Measurements from ENCODE around the gene TMEM229B.

TMEM229B gene

DNA sequence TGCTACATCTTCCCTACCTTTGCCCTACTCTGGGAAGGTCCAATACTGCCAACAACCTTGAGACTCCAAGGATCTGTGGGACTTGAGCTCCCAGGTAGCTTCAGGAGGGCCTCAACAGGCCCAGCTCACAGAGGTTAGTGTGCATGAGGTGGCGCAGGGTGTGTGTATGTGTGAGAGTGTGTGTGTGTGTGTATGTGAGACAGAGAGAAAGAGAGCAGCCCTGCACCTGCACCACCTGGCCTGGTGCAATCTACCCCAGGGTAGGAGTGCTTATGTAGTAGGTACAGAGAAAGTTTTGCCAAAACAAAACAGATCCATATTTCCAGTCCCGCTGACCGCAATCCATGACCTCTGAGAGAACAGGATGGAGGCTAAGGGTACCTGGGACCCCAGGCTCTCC is 24.6 kb downstream of the TMEM229B start:
- TF ChIP-seq, protein P1, sequence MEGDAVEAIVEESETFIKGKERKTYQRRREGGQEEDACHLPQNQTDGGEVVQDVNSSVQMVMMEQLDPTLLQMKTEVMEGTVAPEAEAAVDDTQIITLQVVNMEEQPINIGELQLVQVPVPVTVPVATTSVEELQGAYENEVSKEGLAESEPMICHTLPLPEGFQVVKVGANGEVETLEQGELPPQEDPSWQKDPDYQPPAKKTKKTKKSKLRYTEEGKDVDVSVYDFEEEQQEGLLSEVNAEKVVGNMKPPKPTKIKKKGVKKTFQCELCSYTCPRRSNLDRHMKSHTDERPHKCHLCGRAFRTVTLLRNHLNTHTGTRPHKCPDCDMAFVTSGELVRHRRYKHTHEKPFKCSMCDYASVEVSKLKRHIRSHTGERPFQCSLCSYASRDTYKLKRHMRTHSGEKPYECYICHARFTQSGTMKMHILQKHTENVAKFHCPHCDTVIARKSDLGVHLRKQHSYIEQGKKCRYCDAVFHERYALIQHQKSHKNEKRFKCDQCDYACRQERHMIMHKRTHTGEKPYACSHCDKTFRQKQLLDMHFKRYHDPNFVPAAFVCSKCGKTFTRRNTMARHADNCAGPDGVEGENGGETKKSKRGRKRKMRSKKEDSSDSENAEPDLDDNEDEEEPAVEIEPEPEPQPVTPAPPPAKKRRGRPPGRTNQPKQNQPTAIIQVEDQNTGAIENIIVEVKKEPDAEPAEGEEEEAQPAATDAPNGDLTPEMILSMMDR (IDR thresholded peaks at IDR 0.05; ENCODE audit: low read depth, low read length): no peak
- no peak for DNase-seq (ENCODE audit: low read depth in 2 of 2)
- no peak overlapping the region for H3K4me3 ChIP-seq (replicated peaks in 1 of 2; ENCODE audit: low read depth in 2 of 2, low read length in 2 of 2)

DNA sequence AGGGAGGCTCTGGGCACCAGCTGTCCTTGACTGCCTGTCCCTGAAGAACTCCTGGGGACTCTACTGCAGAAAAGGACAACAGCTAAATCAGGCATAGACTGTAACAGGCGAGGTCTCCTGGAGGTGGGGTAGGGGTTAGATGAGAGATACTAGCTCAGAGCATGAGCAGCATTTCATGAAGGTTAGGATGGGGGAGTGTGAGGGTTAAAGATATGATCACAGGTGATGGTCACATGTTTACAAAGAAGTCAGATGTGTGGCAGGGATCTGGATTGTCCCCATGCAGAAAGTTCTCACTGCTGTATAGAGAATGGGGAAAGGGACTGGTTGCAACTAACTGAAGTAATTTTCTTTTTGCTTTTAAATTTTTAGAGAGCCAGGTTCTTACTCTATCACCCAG is 26.5 kb downstream of the TMEM229B start:
- TF ChIP-seq, protein P1 (IDR thresholded peaks at IDR 0.05; ENCODE audit: low read depth, low read length): no peak
- no peak for DNase-seq (ENCODE audit: low read depth in 2 of 2)
- no peak overlapping the region for H3K4me3 ChIP-seq (replicated peaks in 1 of 2; ENCODE audit: low read depth in 2 of 2, low read length in 2 of 2)

DNA sequence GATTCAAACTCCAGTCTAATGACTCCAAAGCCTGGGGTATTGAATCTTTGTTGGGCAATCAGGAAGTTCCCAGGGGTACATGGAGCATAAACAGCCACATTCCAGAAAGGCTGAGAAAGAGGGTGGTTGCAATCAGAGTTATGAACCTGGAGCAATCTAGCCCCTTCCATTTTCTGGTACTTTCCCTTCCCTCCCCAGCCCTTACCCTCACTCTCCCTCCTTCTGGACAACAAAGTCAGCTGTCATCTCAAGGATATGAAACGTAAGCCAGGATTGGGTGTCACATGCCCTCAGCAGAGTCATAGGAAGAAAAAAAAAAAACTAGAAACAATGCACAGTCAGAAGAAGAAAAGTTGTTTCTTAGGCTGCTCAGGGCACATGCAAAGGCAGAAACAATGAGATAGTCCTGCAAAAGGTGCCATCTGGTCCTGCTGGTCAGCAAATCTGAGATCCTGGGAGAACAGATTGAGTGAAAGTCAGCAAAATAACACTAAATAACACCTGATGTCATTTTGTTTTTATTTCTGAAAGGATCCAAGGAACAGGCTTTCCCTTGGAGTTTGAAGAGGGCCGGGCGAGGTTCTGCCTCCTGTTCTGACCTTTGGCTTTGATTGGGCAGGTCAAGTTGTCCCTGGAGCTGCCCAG is 27.1 kb downstream of the TMEM229B start:
- peak; percentile 46 to 63 for DNase-seq (ENCODE audit: low read depth in 2 of 2)
- TF ChIP-seq, protein P1 (IDR thresholded peaks at IDR 0.05; ENCODE audit: low read depth, low read length): no peak

DNA sequence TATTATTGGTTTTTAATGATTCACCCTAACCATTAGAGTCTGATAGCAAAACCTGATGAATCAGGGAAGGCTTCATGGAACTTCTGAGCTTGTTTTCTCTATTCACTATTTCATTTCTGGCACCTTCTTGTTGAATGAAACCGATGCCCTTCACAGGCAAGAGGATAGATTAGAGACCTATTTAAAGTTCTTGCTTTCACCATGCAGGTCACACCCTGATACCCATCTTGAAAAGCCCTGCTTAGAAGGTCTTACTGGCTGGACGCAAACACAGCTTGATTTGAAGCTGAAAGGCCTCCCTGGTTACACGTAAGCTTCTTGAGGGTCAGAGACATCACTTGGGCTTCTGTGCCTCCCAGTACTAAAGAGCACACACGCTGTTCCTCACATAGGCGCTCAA is 29.2 kb downstream of the TMEM229B start:
- TF ChIP-seq, protein P1 (IDR thresholded peaks at IDR 0.05; ENCODE audit: low read depth, low read length): no peak
- H3K4me3 ChIP-seq (replicated peaks in 1 of 2; ENCODE audit: low read depth in 2 of 2, low read length in 2 of 2): no peak overlapping the region
- DNase-seq (ENCODE audit: low read depth in 2 of 2): no peak

More for the DNA sequence above, 27.1 kb downstream of the TMEM229B start:
- H3K4me3 ChIP-seq (replicated peaks in 1 of 2; ENCODE audit: low read depth in 2 of 2, low read length in 2 of 2): no peak overlapping the region

DNA sequence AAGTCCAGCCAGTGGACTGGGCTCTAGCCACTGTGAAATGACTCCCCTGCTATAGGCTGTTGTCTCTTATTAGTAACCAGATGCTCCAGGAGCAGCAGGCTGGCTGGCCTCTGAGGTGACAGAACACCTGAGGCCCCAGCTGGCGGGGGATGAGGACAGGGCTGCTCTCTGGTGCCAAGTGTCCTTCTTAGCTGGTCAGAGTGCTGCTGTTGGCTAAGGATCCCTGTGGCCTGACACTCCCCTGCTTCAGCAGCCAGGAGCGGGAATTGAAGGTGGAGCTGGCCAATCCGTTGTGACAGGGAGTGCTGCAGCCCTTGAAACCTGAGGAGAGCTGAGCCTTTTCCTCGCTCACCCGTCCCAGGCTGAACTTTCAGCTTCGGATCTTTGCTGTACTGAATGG is 30.7 kb downstream of the TMEM229B start:
- H3K4me3 ChIP-seq (replicated peaks in 1 of 2; ENCODE audit: low read depth in 2 of 2, low read length in 2 of 2): no peak overlapping the region
- DNase-seq (ENCODE audit: low read depth in 2 of 2): no peak
- TF ChIP-seq, protein P1 (IDR thresholded peaks at IDR 0.05; ENCODE audit: low read depth, low read length): no peak

DNA sequence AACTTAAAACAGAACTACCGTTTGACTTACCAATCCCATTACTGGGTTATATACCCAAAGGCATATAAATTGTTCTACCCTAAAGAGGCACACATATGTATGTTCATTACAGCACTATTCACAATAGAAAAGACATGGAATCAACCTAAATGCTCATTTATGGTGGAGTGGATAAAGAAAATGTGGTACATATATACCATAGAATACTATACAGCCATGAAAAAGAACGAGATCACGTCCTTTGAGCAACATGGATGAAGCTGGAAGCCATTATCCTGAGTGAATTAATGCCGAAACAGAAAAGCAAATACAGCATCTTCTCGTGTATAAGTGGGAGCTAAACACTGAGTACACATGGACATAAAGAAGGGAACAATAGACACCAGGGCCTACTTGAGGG is 31.8 kb downstream of the TMEM229B start:
- no peak for DNase-seq (ENCODE audit: low read depth in 2 of 2)
- H3K4me3 ChIP-seq (replicated peaks in 1 of 2; ENCODE audit: low read depth in 2 of 2, low read length in 2 of 2): no peak overlapping the region
- TF ChIP-seq, protein P1 (IDR thresholded peaks at IDR 0.05; ENCODE audit: low read depth, low read length): no peak
